Neural cell (in vitro differentiated cells): ENCODE data around the gene UNKL. TPM values are rescaled to one million over a fixed set of nuclear protein-coding genes. Genes with fewer than 3 reads are reported as not detected.
A peak's percentile ranks its signal among the peaks of the same experiment; 100 is the strongest.

Experiments used
- H2AFZ ChIP-seq: fragments of 200-600, 300-800 bp; sonication (generic), shearing (Covaris generic); 2 replicates; pipeline ENCODE4 v1.6.0; 2014; ENCODE audit warnings: low read depth, mild to moderate bottlenecking, antibody characterized with exemption, low read length, moderate library complexity
- H3F3A ChIP-seq: fragments of 200-600 bp; shearing (Covaris generic); 2 replicates; pipeline ENCODE4 v1.6.1; 2016; ENCODE audit warnings: mild to moderate bottlenecking, moderate library complexity, mixed read lengths, antibody characterized with exemption, low read length; ENCODE audit not compliant: insufficient read depth, poor library complexity, severe bottlenecking
- H3K27ac ChIP-seq: fragments of 200-600, 300-800 bp; sonication (generic), shearing (Covaris generic); 2 replicates; pipeline ENCODE4 v1.5.1; 2014; ENCODE audit warnings: mild to moderate bottlenecking, low read length, moderate library complexity
- H3K27me3 ChIP-seq: fragments of 300-800, 200-600 bp; sonication (generic), shearing (Covaris generic); 2 replicates; pipeline ENCODE4 v1.6.0; 2014; ENCODE audit warnings: mild to moderate bottlenecking, low read depth, low read length, moderate library complexity; ENCODE audit not compliant: insufficient read depth
- H3K36me3 ChIP-seq: fragments of 300-800, 200-600 bp; sonication (generic), shearing (Covaris generic); 2 replicates; pipeline ENCODE4 v1.5.1; 2014; ENCODE audit warnings: mild to moderate bottlenecking, antibody characterized with exemption, low read length, moderate library complexity; ENCODE audit not compliant: insufficient read depth
- H3K4me2 ChIP-seq: fragments of 300-800, 200-600 bp; sonication (generic), shearing (Covaris generic); 2 replicates; pipeline ENCODE4 v1.6.0; 2014; ENCODE audit warnings: mild to moderate bottlenecking, low read length
- H3K4me3 ChIP-seq: fragments of 300-800, 200-600 bp; sonication (generic), shearing (Covaris generic); 2 replicates; pipeline ENCODE4 v1.5.1; 2014; ENCODE audit warnings: mild to moderate bottlenecking, low read length, moderate library complexity
- H3K79me2 ChIP-seq: fragments of 200-600 bp; shearing (Covaris generic); replicated peaks from 2 replicates; pipeline ENCODE4 v1.6.0; 2014; ENCODE audit warnings: mild to moderate bottlenecking, low read length, moderate library complexity; ENCODE audit not compliant: insufficient read depth
- H3K9ac ChIP-seq: fragments of 300-800, 200-600 bp; sonication (generic), shearing (Covaris generic); 2 replicates; pipeline ENCODE4 v1.6.1; 2016; ENCODE audit warnings: mild to moderate bottlenecking, low read length, mixed read lengths
- H3K9me2 ChIP-seq: fragments of 200-600 bp; shearing (Covaris generic); 2 replicates; pipeline ENCODE4 v1.6.1; 2016; ENCODE audit warnings: mild to moderate bottlenecking, low read length, mixed read lengths; ENCODE audit not compliant: insufficient read depth
- H3K9me3 ChIP-seq: fragments of 200-600, 300-800 bp; sonication (generic), shearing (Covaris generic); 2 replicates; pipeline ENCODE4 v1.6.1; 2016; ENCODE audit warnings: mild to moderate bottlenecking, mixed run types, low read length, moderate library complexity, mixed read lengths
- H4K20me1 ChIP-seq: fragments of 200-600 bp; shearing (Covaris generic); 2 replicates; pipeline ENCODE4 v1.6.1; 2016; ENCODE audit warnings: mild to moderate bottlenecking, mixed run types; ENCODE audit not compliant: insufficient read depth
- CTCF ChIP-seq: fragments of 450-650 bp; IDR thresholded peaks from 2 replicates; pipeline ENCODE4 v1.5.1; 2014; ENCODE audit warnings: antibody characterized with exemption, mild to moderate bottlenecking, moderate library complexity; ENCODE audit not compliant: poor library complexity, severe bottlenecking
- EP300 ChIP-seq: fragments of 450-650 bp; conservative IDR thresholded peaks from 2 replicates; pipeline ENCODE4 v1.6.1; 2014; ENCODE audit warnings: antibody characterized with exemption, mild to moderate bottlenecking, moderate library complexity; ENCODE audit not compliant: poor library complexity, severe bottlenecking
- EZH2 ChIP-seq: fragments of 200-600, 300-800 bp; shearing (Covaris generic), sonication (generic); IDR thresholded peaks from 2 replicates; pipeline ENCODE4 v1.6.1; 2014; ENCODE audit warnings: antibody characterized with exemption, low read length, borderline replicate concordance, mild to moderate bottlenecking; ENCODE audit not compliant: insufficient read depth, poor library complexity, severe bottlenecking
- MXI1 ChIP-seq: fragments of 450-650 bp; conservative IDR thresholded peaks from 2 replicates; pipeline ENCODE4 v1.6.1; 2014; ENCODE audit warnings: antibody characterized with exemption, mild to moderate bottlenecking; ENCODE audit not compliant: poor library complexity, severe bottlenecking
- POLR2AphosphoS5 ChIP-seq: IDR thresholded peaks from 2 replicates; pipeline ENCODE4 v1.6.1; 2012
- RAD21 ChIP-seq: fragments of 450-650 bp; conservative IDR thresholded peaks from 2 replicates; pipeline ENCODE4 v1.6.1; 2014; ENCODE audit warnings: antibody characterized with exemption, mild to moderate bottlenecking, moderate library complexity
- REST ChIP-seq: IDR thresholded peaks from 2 replicates; pipeline ENCODE4 v1.6.1; 2012; ENCODE audit warnings: borderline replicate concordance
- SMC3 ChIP-seq: fragments of 450-650 bp; conservative IDR thresholded peaks from 2 replicates; pipeline ENCODE4 v1.6.1; 2014; ENCODE audit warnings: antibody characterized with exemption, mild to moderate bottlenecking, moderate library complexity; ENCODE audit not compliant: poor library complexity
- TAF1 ChIP-seq: IDR thresholded peaks from 2 replicates; pipeline ENCODE4 v1.6.1; 2012; ENCODE audit warnings: low read depth
- polyA plus RNA-seq: library from polyadenylated mRNA; depleted of rRNA; stranded (reverse); fragments of >200 nt; gene quantifications from 2 replicates; pipeline ENCODE4 v1.2.3, GENCODE V29; 2014

Gene UNKL
- polyA plus RNA-seq, 1 donor from 2014 or later, result 11.9 TPM

- no peaks in the 10 kb centered on the region for H3K36me3 ChIP-seq
- H3K9ac ChIP-seq, result peak overlapping the region; percentile 20
- H3K27me3 ChIP-seq, result no peaks in the 10 kb centered on the region
These were observed 71.7 kb downstream of the UNKL start for GRCh38 chr16:1342526-1343427.

More at GRCh38 chr16:1342526-1343427, 71.7 kb downstream of the UNKL start:
- H4K20me1 ChIP-seq, result no peaks in the 10 kb centered on the region
- H3F3A ChIP-seq, result no peaks in the 10 kb centered on the region
- peak overlapping the region; percentile 54 for H3K4me3 ChIP-seq
- no peaks in the 10 kb centered on the region for H3K79me2 ChIP-seq
- H3K9me3 ChIP-seq, result no peaks in the 10 kb centered on the region
- TF ChIP-seq EZH2 (no peak), EP300 (no peak), CTCF (peak; percentile 16), SMC3 (no peak), REST (no peak), RAD21 (no peak), TAF1 (no peak), POLR2AphosphoS5 (peak; percentile 31), MXI1 (no peak)
- H2AFZ ChIP-seq, result no peak overlapping the region
- no peak overlapping the region for H3K4me2 ChIP-seq
- no peak overlapping the region for H3K27ac ChIP-seq
- no peaks in the 10 kb centered on the region for H3K9me2 ChIP-seq
